A549 treated with GW870086 at 1 μM for 4 hours (cell line): ENCODE measurements around the gene HNRNPA2B1. TPM values are rescaled to one million over a fixed set of nuclear protein-coding genes. Genes with fewer than 3 reads are reported as not detected.

Experiments
- total RNA-seq: library from RNA; stranded (reverse); fragments of 200-300 nt; extraction: Qiagen RNA extraction; gene quantifications from 5 replicates; pipeline ENCODE4 v1.2.3, GENCODE V29; 2022; ENCODE audit warnings: low read depth

The HNRNPA2B1 gene
- 1,045 to 1,279 TPM (median 1,181 TPM) in 5 replicates for total RNA-seq

GRCh38 chr7:26200444-26201246, at the start of gene HNRNPA2B1:
Gene HNRNPA2B1, minus strand, starts transcription at chr7:26200746. Its CDS starts 169 bp downstream, at chr7:26200577.

GRCh38 chr7:26201247-26202018, 887 bp upstream of the HNRNPA2B1 start, which contains the start of gene CBX3:
Gene CBX3, plus strand, starts transcription at chr7:26201745. Its CDS starts 1,254 bp downstream, at chr7:26202999.

GRCh38 chr7:26151953-26152781, 48.4 kb downstream of the HNRNPA2B1 start, which contains the start of gene NFE2L3:
Gene NFE2L3, plus strand, starts transcription at chr7:26152198. Its CDS starts 301 bp downstream, at chr7:26152499.

Other genes starting within 250 kb of the HNRNPA2B1 start
- 7.3 to 9.0 TPM (median 8.2 TPM) in 5 replicates for gene NFE2L3, start 48.5 kb downstream of the HNRNPA2B1 start, total RNA-seq
- 209 to 250 TPM (median 231 TPM) in 5 replicates for gene CBX3, start 999 bp upstream of the HNRNPA2B1 start, total RNA-seq
- 4.2 to 6.1 TPM (median 4.5 TPM) in 5 replicates for gene SNX10, start 91.1 kb upstream of the HNRNPA2B1 start, total RNA-seq